GM23248 (cell line): ENCODE data around the gene MUC15.

Source experiments
- EZH2 ChIP-seq: fragments of 200-600 bp; sonication (generic); IDR thresholded peaks from 2 replicates; pipeline ENCODE4 v1.6.1; 2018; ENCODE audit warnings: antibody characterized with exemption, mild to moderate bottlenecking; ENCODE audit not compliant: insufficient read depth, poor library complexity, severe bottlenecking
- EZH2phosphoT487 ChIP-seq: fragments of 200-600 bp; sonication (generic); IDR thresholded peaks from 2 replicates; pipeline ENCODE4 v1.6.1; 2018; ENCODE audit warnings: antibody characterized with exemption, moderate library complexity, mild to moderate bottlenecking, low read depth; ENCODE audit not compliant: insufficient read depth

DNA sequence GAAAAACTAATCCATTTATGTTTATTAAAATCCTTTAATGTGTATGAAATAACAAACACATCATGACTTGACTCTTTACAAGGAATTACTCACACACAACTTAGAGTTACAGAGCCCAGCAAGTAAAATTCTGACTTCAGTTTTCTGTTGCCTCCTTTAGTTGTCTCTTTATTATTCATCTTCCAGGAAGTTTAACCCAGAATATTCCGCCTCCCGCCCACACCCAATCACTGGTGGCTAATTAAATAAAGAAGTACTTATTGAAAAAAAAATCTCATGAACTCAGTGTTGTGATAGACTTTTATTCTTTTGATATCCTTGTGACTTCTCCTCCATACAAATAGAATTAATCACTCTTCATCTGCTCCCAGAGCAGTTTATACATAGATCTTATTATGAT is 61.9 kb downstream of the MUC15 start:
- TF ChIP-seq EZH2phosphoT487 (no peak), EZH2 (no peak)
